GM18868 (cell line): Measurements from ENCODE around the gene CFAP61.

ENCODE experiments used
- ATAC-seq: cut with Tn5 transposase; IDR thresholded peaks from one replicate; pipeline ENCODE4 v1.9.1; 2021; ENCODE audit warnings: mild to moderate bottlenecking, moderate library complexity; ENCODE audit not compliant: unreplicated experiment

Gene CFAP61

GRCh38 chr20:20150241-20150640, 97.9 kb downstream of the CFAP61 start:
- no peak for ATAC-seq

GRCh38 chr20:20160520-20160919, 108.2 kb downstream of the CFAP61 start:
- no peak for ATAC-seq

GRCh38 chr20:20161611-20162010, 109.3 kb downstream of the CFAP61 start:
- no peak for ATAC-seq

- no peak for ATAC-seq
Observed at GRCh38 chr20:20167698-20168097, 115.4 kb downstream of the CFAP61 start.

- no peak for ATAC-seq
Observed at GRCh38 chr20:20173254-20173653, 120.9 kb downstream of the CFAP61 start.

- no peak for ATAC-seq
Observed at GRCh38 chr20:20174089-20174835, 121.9 kb downstream of the CFAP61 start.

GRCh38 chr20:20181322-20181721, 129.0 kb downstream of the CFAP61 start:
- ATAC-seq: no peak

- no peak for ATAC-seq
Observed at GRCh38 chr20:20184149-20184548, 131.8 kb downstream of the CFAP61 start.

- no peak for ATAC-seq
Observed at GRCh38 chr20:20184706-20185105, 132.4 kb downstream of the CFAP61 start.

GRCh38 chr20:20188647-20189046, 136.3 kb downstream of the CFAP61 start:
- peak; percentile 92 for ATAC-seq

- ATAC-seq: no peak
Observed at GRCh38 chr20:20192366-20192765, 140.0 kb downstream of the CFAP61 start.

GRCh38 chr20:20195021-20195705, 142.8 kb downstream of the CFAP61 start:
- no peak for ATAC-seq

GRCh38 chr20:20196610-20197009, 144.3 kb downstream of the CFAP61 start:
- ATAC-seq: no peak

GRCh38 chr20:20198011-20198410, 145.7 kb downstream of the CFAP61 start:
- no peak for ATAC-seq

- ATAC-seq: no peak
Observed at GRCh38 chr20:20199361-20200160, 147.2 kb downstream of the CFAP61 start.

GRCh38 chr20:20201124-20201523, 148.8 kb downstream of the CFAP61 start:
- ATAC-seq: peak; percentile 61

- ATAC-seq: no peak
Observed at GRCh38 chr20:20201639-20202038, 149.3 kb downstream of the CFAP61 start.

GRCh38 chr20:20202768-20203167, 150.4 kb downstream of the CFAP61 start:
- no peak for ATAC-seq

GRCh38 chr20:20203784-20204183, 151.5 kb downstream of the CFAP61 start:
- ATAC-seq: no peak

GRCh38 chr20:20204256-20204655, 151.9 kb downstream of the CFAP61 start:
- ATAC-seq: no peak

- no peak for ATAC-seq
Observed at GRCh38 chr20:20205141-20205861, 153.0 kb downstream of the CFAP61 start.
